Mesothelial cell of epicardium (in vitro differentiated cells): ENCODE results near the gene SLIT3. TPM values are rescaled to one million over a fixed set of nuclear protein-coding genes. Genes with fewer than 3 reads are reported as not detected.
A peak's percentile ranks its signal among the peaks of the same experiment; 100 is the strongest.

Experiments used
- DNase-seq, 2 experiments: peaks; one replicate each; pipeline ENCODE4 v3.0.0; 2021; ENCODE audit warnings: low spot score in 2 of 2; ENCODE audit not compliant: unreplicated experiment in 2 of 2
- H3K27ac Mint-ChIP-seq: 2 replicates; pipeline ENCODE4 v1.8.0; 2021; ENCODE audit warnings: mixed read lengths
- H3K27me3 Mint-ChIP-seq: 2 replicates; pipeline ENCODE4 v1.8.0; 2021; ENCODE audit warnings: low read depth, mixed read lengths
- H3K36me3 Mint-ChIP-seq: 2 replicates; pipeline ENCODE4 v1.8.0; 2021; ENCODE audit warnings: mixed read lengths
- H3K4me1 Mint-ChIP-seq: 2 replicates; pipeline ENCODE4 v1.8.0; 2021; ENCODE audit warnings: mixed read lengths
- H3K4me3 Mint-ChIP-seq: 2 replicates; pipeline ENCODE4 v1.8.0; 2021; ENCODE audit warnings: mild to moderate bottlenecking, moderate library complexity, mixed read lengths
- H3K9me3 Mint-ChIP-seq: 2 replicates; pipeline ENCODE4 v1.8.0; 2021; ENCODE audit warnings: mixed read lengths
- total RNA-seq: library from RNA; stranded (reverse); gene quantifications from 3 replicates; pipeline ENCODE4 v1.2.1, GENCODE V29; 2021
- TF ChIP-seq, protein P1 (sequence below): fragments of 200-600 bp; sonication (generic); IDR thresholded peaks from one replicate; pipeline ENCODE4 v1.5.0; 2021; ENCODE audit warnings: antibody characterized with exemption; ENCODE audit not compliant: unreplicated experiment

Gene SLIT3
- total RNA-seq, 1 donor from 2014 or later, result 65.1 TPM

GRCh38 chr5:168655316-168655715 lies 645.6 kb downstream of the SLIT3 start:
- Mint-ChIP-seq H3K27ac (no peak overlapping the region), H3K4me1 (peaks cover 33% of the 10 kb centered on the region), H3K9me3 (no peaks in the 10 kb centered on the region), H3K27me3 (no peaks in the 10 kb centered on the region), H3K36me3 (no peaks in the 10 kb centered on the region), H3K4me3 (no peak overlapping the region)
- TF ChIP-seq, protein P1, sequence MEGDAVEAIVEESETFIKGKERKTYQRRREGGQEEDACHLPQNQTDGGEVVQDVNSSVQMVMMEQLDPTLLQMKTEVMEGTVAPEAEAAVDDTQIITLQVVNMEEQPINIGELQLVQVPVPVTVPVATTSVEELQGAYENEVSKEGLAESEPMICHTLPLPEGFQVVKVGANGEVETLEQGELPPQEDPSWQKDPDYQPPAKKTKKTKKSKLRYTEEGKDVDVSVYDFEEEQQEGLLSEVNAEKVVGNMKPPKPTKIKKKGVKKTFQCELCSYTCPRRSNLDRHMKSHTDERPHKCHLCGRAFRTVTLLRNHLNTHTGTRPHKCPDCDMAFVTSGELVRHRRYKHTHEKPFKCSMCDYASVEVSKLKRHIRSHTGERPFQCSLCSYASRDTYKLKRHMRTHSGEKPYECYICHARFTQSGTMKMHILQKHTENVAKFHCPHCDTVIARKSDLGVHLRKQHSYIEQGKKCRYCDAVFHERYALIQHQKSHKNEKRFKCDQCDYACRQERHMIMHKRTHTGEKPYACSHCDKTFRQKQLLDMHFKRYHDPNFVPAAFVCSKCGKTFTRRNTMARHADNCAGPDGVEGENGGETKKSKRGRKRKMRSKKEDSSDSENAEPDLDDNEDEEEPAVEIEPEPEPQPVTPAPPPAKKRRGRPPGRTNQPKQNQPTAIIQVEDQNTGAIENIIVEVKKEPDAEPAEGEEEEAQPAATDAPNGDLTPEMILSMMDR, result no peak
- DNase-seq, result no peak

- peak in 1 of 2 experiments; percentile 51 for DNase-seq
- Mint-ChIP-seq H3K36me3 (peaks cover under 1% of the 10 kb centered on the region), H3K4me1 (peaks cover 33% of the 10 kb centered on the region), H3K4me3 (no peak overlapping the region), H3K27me3 (no peaks in the 10 kb centered on the region), H3K9me3 (peaks cover 3% of the 10 kb centered on the region), H3K27ac (peak overlapping the region; percentile 79)
- TF ChIP-seq, protein P1, result no peak
Measured at GRCh38 chr5:168654211-168654721, 646.7 kb downstream of the SLIT3 start.

DNA sequence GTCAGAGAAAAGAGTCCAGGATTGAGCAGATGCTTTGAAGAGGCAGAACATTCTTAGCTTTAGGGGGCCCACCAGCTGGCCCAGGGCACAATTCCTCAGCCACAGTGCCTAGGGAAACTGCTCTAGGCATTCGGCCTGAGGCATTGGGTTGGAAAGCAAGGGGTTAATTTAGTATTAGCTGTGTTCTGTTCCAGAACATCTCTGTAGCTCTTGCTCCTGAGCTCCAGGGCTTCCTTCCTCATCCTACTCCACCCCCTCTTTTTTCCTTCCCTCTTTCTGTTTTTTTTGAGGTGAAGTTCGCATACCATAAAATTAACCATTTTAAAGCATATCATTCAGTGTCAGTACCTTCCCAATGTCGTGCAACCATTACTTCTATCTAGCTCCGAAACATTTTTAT lies 647.3 kb downstream of the SLIT3 start:
- peaks cover 7% of the 10 kb centered on the region for H3K9me3 Mint-ChIP-seq

DNA sequence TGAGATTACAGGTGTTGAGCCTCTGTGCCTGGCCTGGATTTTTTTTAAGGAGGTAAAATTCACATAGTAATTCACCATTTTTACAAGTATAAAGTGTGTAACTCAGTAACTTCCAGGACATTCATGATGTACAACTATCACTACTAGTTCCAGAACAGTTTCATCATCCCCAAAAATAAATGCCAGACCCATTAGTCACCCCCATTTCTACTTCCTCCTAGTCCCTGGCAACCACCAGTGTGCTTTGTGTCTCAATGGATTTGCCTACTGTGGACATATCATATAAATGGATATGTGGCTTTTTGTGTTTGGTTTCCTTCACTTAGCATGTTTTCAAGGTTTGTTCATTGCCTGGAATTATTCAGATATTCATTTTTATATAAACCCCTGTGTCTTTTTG lies 649.3 kb downstream of the SLIT3 start:
- H3K27ac Mint-ChIP-seq, result no peak overlapping the region
- peaks cover 7% of the 10 kb centered on the region for H3K9me3 Mint-ChIP-seq
- TF ChIP-seq, protein P1, result no peak
- no peak for DNase-seq
- no peaks in the 10 kb centered on the region for H3K27me3 Mint-ChIP-seq
- peaks cover 2% of the 10 kb centered on the region for H3K36me3 Mint-ChIP-seq
- peaks cover 22% of the 10 kb centered on the region for H3K4me1 Mint-ChIP-seq
- no peak overlapping the region for H3K4me3 Mint-ChIP-seq

More for the DNA sequence above, 647.3 kb downstream of the SLIT3 start:
- DNase-seq, result no peak
- no peak overlapping the region for H3K4me3 Mint-ChIP-seq
- H3K4me1 Mint-ChIP-seq, result peaks cover 31% of the 10 kb centered on the region
- peak overlapping the region; percentile 79 for H3K27ac Mint-ChIP-seq
- TF ChIP-seq, protein P1, result no peak
- no peaks in the 10 kb centered on the region for H3K27me3 Mint-ChIP-seq
- peaks cover 2% of the 10 kb centered on the region for H3K36me3 Mint-ChIP-seq

- no peak overlapping the region for H3K4me3 Mint-ChIP-seq
- H3K4me1 Mint-ChIP-seq, result peaks cover 12% of the 10 kb centered on the region
- H3K9me3 Mint-ChIP-seq, result peaks cover 13% of the 10 kb centered on the region
- DNase-seq, result no peak
- TF ChIP-seq, protein P1, result no peak
- H3K27me3 Mint-ChIP-seq, result no peaks in the 10 kb centered on the region
- no peak overlapping the region for H3K27ac Mint-ChIP-seq
- H3K36me3 Mint-ChIP-seq, result peaks cover 5% of the 10 kb centered on the region
Measured at GRCh38 chr5:168649306-168649705, 651.6 kb downstream of the SLIT3 start.

DNA sequence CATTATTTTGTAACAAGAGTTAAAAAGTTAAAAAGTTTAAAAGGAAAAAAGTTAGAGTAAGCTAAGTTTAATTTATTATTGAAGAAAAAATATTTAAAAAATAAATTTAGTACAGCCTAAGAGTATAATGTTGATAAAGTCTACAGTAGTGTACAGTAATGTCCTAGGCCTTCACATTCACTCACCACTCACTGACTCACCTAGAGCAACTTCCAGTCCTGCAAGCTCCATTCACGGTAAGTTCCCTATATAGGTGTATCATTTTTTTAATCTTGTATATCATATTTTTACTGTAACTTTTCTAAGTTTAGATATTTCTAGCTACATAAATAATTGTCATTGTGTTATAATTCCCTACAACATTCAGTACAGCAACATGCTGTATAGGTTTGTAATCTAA lies 652.4 kb downstream of the SLIT3 start:
- Mint-ChIP-seq H3K4me1 (peaks cover 6% of the 10 kb centered on the region), H3K36me3 (peaks cover 5% of the 10 kb centered on the region), H3K9me3 (peaks cover 13% of the 10 kb centered on the region), H3K27ac (no peak overlapping the region), H3K27me3 (no peaks in the 10 kb centered on the region), H3K4me3 (no peak overlapping the region)
- TF ChIP-seq, protein P1, result no peak
- no peak for DNase-seq
